A549 (cell line): ENCODE data around the gene MED27. TPM values are rescaled to one million over a fixed set of nuclear protein-coding genes. Genes with fewer than 3 reads are reported as not detected.

Source experiments
- ATAC-seq, 2 experiments: fragments of 200-7000 bp in 1 of 2; fragments of >200 bp in 1 of 2; cut with Nextera tagmentation in 1 of 2; cut with Tn5 transposase in 1 of 2; 3 replicates each; pipeline versions ENCODE4 v1.8.0 to v1.9.1; 2018 to 2020; ENCODE audit warnings: mild to moderate bottlenecking in 1 of 2, moderate library complexity in 1 of 2
- CTCF ChIA-PET: fragments of 300-600 bp; sonication (Branson Sonifier 250); formaldehyde crosslinking; extraction: SDS; loops from one replicate; lab custom pipeline; 2021; ENCODE audit warnings: antibody characterized with exemption, inconsistent platforms; lab: Yijun Ruan, JAX
- POLR2A ChIA-PET: fragments of 350-600 bp; formaldehyde crosslinking; extraction: SDS; loops from one replicate; lab custom pipeline; 2021; ENCODE audit warnings: antibody characterized with exemption, inconsistent platforms; lab: Yijun Ruan, JAX
- DNase-seq, 2 experiments: peaks; one replicate each; pipeline versions ENCODE4 v3.0.0 to v3.0.0-alpha.2; 2011 to 2016; ENCODE audit warnings: low read depth in 1 of 2, low spot score in 1 of 2
- FAIRE-seq: peaks from 2 replicates; lab custom pipeline; 2011; peaks lifted over from hg19 to GRCh38; lab: Jason Lieb, UNC
- H3K27ac ChIP-seq, 2 experiments: fragments of >200 bp; sonication (Bioruptor Twin); formaldehyde crosslinking; 3 replicates each; pipeline ENCODE4 v1.5.1; 2016 to 2017
- H3K4me1 ChIP-seq: fragments of >200 bp; sonication (Bioruptor Twin); formaldehyde crosslinking; 3 replicates; pipeline ENCODE4 v1.6.1; 2016
- H3K4me2 ChIP-seq: fragments of >200 bp; sonication (Bioruptor Twin); formaldehyde crosslinking; 3 replicates; pipeline ENCODE4 v1.6.1; 2016
- H3K4me3 ChIP-seq: fragments of >200 bp; sonication (Bioruptor Twin); formaldehyde crosslinking; 3 replicates; pipeline ENCODE4 v1.5.1; 2016
- H3K9me3 ChIP-seq: fragments of >200 bp; sonication (Bioruptor Twin); formaldehyde crosslinking; 3 replicates; pipeline ENCODE4 v1.6.1; 2016
- CBX8 ChIP-seq: fragments of 200-600 bp; sonication (generic); IDR thresholded peaks from 2 replicates; pipeline ENCODE4 v1.6.1; 2016
- CHD4 ChIP-seq: fragments of 200-600 bp; sonication (generic); IDR thresholded peaks from 2 replicates; pipeline ENCODE4 v1.6.1; 2016; ENCODE audit warnings: antibody characterized with exemption, mild to moderate bottlenecking, borderline replicate concordance
- E2F6 ChIP-seq: IDR thresholded peaks from 2 replicates; pipeline ENCODE4 v1.6.1; 2012; ENCODE audit warnings: low read depth, borderline replicate concordance
- ELK1 ChIP-seq: fragments of 150-350 bp; IDR thresholded peaks from 2 replicates; pipeline ENCODE4 v1.6.1; 2014; ENCODE audit warnings: low read depth, mild to moderate bottlenecking, low read length
- ESRRA ChIP-seq: fragments of 150-350 bp; IDR thresholded peaks from 2 replicates; pipeline ENCODE4 v1.6.1; 2014; ENCODE audit warnings: mild to moderate bottlenecking, low read length, borderline replicate concordance
- FOSL2 ChIP-seq, 2 experiments: fragments of 450-650 bp in 1 of 2; fragments of >200 bp in 1 of 2; sonication (Bioruptor Twin) in 1 of 2; formaldehyde crosslinking; IDR thresholded peaks; 2 replicates each; pipeline versions ENCODE4 v1.5.0 to v1.6.1; 2016 to 2020; ENCODE audit warnings: mild to moderate bottlenecking in 1 of 2, moderate library complexity in 1 of 2
- GATA3 ChIP-seq: IDR thresholded peaks from 2 replicates; pipeline ENCODE4 v1.6.1; 2012; ENCODE audit warnings: borderline replicate concordance
- HDAC2 ChIP-seq: fragments of 200-600 bp; sonication (generic); IDR thresholded peaks from 2 replicates; pipeline ENCODE4 v1.6.1; 2016
- HEYL ChIP-seq: fragments of 250-450 bp; sonication (Bioruptor Pico); IDR thresholded peaks from 2 replicates; pipeline ENCODE4 v1.8.0; 2021; ENCODE audit warnings: mild to moderate bottlenecking, moderate library complexity
- HOXB13 ChIP-seq: fragments of 250-450 bp; sonication (Bioruptor Pico); IDR thresholded peaks from 2 replicates; pipeline ENCODE4 v1.5.0; 2020; ENCODE audit warnings: low read depth, mild to moderate bottlenecking, moderate library complexity
- JUNB ChIP-seq: fragments of >200 bp; sonication (Bioruptor Twin); formaldehyde crosslinking; IDR thresholded peaks from 2 replicates; pipeline ENCODE4 v1.6.1; 2016
- KDM1A ChIP-seq: fragments of 200-600 bp; sonication (generic); IDR thresholded peaks from 2 replicates; pipeline ENCODE4 v1.6.1; 2016; ENCODE audit warnings: low read depth, mild to moderate bottlenecking
- KDM5A ChIP-seq: fragments of 200-600 bp; sonication (generic); IDR thresholded peaks from 2 replicates; pipeline ENCODE4 v1.6.1; 2016; ENCODE audit warnings: antibody characterized with exemption, mild to moderate bottlenecking
- MAZ ChIP-seq: fragments of 150-350 bp; IDR thresholded peaks from 2 replicates; pipeline ENCODE4 v1.6.1; 2014; ENCODE audit warnings: antibody characterized with exemption, low read depth, low read length, borderline replicate concordance
- NFE2L2 ChIP-seq: fragments of 150-350 bp; conservative IDR thresholded peaks from 2 replicates; pipeline ENCODE4 v1.6.1; 2014; ENCODE audit warnings: low read length
- POLR2AphosphoS2 ChIP-seq: conservative IDR thresholded peaks from 2 replicates; pipeline ENCODE4 v1.6.1; 2012; ENCODE audit warnings: low read length, improper control_type of control experiment, inconsistent platforms
- RFX5 ChIP-seq: fragments of 450-650 bp; IDR thresholded peaks from 2 replicates; pipeline ENCODE4 v1.7.1; 2014; ENCODE audit warnings: antibody characterized with exemption, mild to moderate bottlenecking, moderate library complexity
- SMC3 ChIP-seq: fragments of >200 bp; sonication (Bioruptor Twin); formaldehyde crosslinking; IDR thresholded peaks from 3 replicates; pipeline ENCODE4 v1.6.1; 2018; ENCODE audit warnings: inconsistent platforms
- ZFP36 ChIP-seq: fragments of 450-650 bp; IDR thresholded peaks from 2 replicates; pipeline ENCODE4 v1.6.1; 2014; ENCODE audit warnings: borderline replicate concordance; ENCODE audit not compliant: partially characterized antibody
- WGBS: methylation state at CpG from one replicate; pipeline ENCODE4 v1.1.6; 2017; ENCODE audit errors: missing lambda C conversion rate; 5-methylcytosine and 5-hydroxymethylcytosine counted together
- polyA plus RNA-seq, 4 experiments: library from polyadenylated mRNA; depleted of rRNA in 3 of 4; stranded (reverse); fragments of >200 nt; fragmentation: RNase III in 1 of 4; extraction: RNeasy Plus Mini Kit Qiagen cat#74134 plus additional on column Dnase treatment in 1 of 4; gene quantifications; 2 replicates in 3 of 4; 3 replicates in 1 of 4; pipeline ENCODE4 v1.2.3, GENCODE V29; 2011 to 2017
- TF ChIP-seq, protein P1 (sequence below): fragments of 450-650 bp; IDR thresholded peaks from 2 replicates; pipeline ENCODE4 v1.6.1; 2014; ENCODE audit warnings: antibody characterized with exemption
- TF ChIP-seq, protein P2 (sequence below): IDR thresholded peaks from 2 replicates; pipeline ENCODE4 v1.6.1; 2012

Gene MED27
- polyA plus RNA-seq, 2 of the 4 experiments (the other 2 are of a cell fraction) = 24.2 to 37.8 TPM

DNA sequence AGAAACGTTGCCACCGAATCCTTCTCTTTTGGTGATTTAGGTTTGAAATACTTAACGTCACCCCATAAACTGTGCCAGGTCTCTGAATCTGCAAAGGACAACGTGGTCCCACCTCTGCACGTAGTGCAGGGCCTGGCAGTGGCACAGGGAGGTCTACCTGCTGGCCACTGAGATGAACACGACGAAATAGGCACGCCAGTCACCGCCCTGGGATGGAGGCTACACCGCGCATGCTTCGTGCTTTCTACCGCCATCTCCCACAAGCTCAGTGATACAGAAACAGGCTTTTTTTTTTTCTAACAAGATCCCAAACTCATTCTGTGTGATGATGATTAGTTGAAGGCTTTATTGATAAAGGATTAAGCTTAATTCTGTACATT is 199.8 kb downstream of the MED27 start:
- H3K4me2 ChIP-seq = no peak overlapping the region
- 94% methylated on average over 13 of the region's 13 CpGs for WGBS
- TF ChIP-seq HDAC2 = no peak
- no peak for TF ChIP-seq FOSL2 (IDR thresholded peaks at IDR 0.05)
- TF ChIP-seq FOSL2 (CRISPR knock-in tag; IDR thresholded peaks at IDR 0.05) = no peak
- no peak for TF ChIP-seq CBX8
- no peak for TF ChIP-seq E2F6
- TF ChIP-seq JUNB = no peak
- TF ChIP-seq KDM1A = no peak
- no peak for TF ChIP-seq POLR2AphosphoS2
- no peak for TF ChIP-seq KDM5A
- no peaks in the 10 kb centered on the region for H3K4me1 ChIP-seq
- H3K9me3 ChIP-seq = no peaks in the 10 kb centered on the region
- no peak for FAIRE-seq
- ChIA-PET POLR2A (no interaction called here), CTCF (interaction anchor here (1.3 kb wide), 1 partner anchor 117 kb away, joined by 3 read pairs; no protein-coding TSS in a partner anchor)
- DNase-seq = no peak
- H3K4me3 ChIP-seq = no peak overlapping the region
- ATAC-seq = no peak
- no peak overlapping the region for H3K27ac ChIP-seq

DNA sequence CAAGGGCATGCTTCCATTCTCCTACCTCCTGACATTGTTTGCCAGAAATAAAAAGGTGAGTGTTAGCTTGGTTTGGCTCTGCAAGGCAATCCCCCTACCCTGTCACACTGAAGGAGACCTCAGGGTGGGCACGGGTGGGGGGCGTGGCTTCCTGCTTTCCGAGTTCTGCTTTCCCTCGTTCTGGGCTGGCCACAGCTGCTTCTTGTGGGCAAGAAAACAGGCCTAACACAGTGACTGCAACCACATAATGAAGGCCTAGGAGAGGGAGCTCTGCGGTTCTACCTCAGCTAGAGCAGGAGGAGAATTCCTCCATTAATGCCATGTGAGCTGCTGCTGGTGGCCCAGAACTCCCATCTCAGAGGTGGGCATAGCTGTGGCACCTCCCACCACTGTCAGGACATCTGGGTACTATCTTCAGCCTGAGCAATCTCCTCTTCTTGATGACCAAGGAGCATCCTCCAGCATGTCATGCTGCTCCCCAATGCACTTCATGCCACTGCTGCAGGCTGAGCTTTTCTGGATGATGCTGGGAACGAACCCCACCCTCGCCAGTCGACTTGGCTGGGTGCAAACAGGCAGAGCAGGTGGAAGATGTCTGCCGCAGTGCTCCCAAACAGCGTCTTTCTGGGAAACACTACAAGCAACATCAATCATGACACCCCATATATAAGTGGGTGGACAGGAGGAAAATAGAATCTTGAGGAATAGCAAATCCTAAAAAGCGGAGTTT is 200.3 kb downstream of the MED27 start:
- Histone ChIP-seq H3K27ac (no peak overlapping the region), H3K4me3 (no peak overlapping the region), H3K9me3 (no peaks in the 10 kb centered on the region), H3K4me2 (no peak overlapping the region)
- DNase-seq = no peak
- POLR2A ChIA-PET = interaction anchor here (0.6 kb wide), 1 partner anchor 9 kb away, joined by 6 read pairs; no protein-coding TSS in a partner anchor
- TF ChIP-seq POLR2AphosphoS2 = no peak
- no peak for TF ChIP-seq SMC3
- TF ChIP-seq RFX5 = no peak
- TF ChIP-seq, all 56 proteins: peak for 0
- CTCF ChIA-PET = interaction anchor here (0.6 to 2.0 kb wide), 3 partner anchors 72 to 357 kb away, joined by 3 to 6 read pairs (median 4); no protein-coding TSS in a partner anchor
- H3K4me1 ChIP-seq = no peaks in the 10 kb centered on the region
- FAIRE-seq = no peak
- WGBS = 84% methylated on average over 11 of the region's 11 CpGs
- ATAC-seq = no peak

GRCh38 chr9:131876486-131876885 is 203.2 kb downstream of the MED27 start:
- Histone ChIP-seq H3K4me2 (no peak overlapping the region), H3K4me1 (no peaks in the 10 kb centered on the region), H3K27ac (no peak overlapping the region), H3K4me3 (no peak overlapping the region), H3K9me3 (no peaks in the 10 kb centered on the region)
- ChIA-PET CTCF (interaction anchor here (1.3 kb wide), 1 partner anchor 39 kb away, joined by 4 read pairs; no protein-coding TSS in a partner anchor), POLR2A (no interaction called here)
- DNase-seq (no peak), ATAC-seq (no peak), FAIRE-seq (no peak)
- WGBS = 98% methylated on average over 16 of the region's 16 CpGs
- TF ChIP-seq, protein P1, sequence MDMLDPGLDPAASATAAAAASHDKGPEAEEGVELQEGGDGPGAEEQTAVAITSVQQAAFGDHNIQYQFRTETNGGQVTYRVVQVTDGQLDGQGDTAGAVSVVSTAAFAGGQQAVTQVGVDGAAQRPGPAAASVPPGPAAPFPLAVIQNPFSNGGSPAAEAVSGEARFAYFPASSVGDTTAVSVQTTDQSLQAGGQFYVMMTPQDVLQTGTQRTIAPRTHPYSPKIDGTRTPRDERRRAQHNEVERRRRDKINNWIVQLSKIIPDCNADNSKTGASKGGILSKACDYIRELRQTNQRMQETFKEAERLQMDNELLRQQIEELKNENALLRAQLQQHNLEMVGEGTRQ = no peak
- TF ChIP-seq ZFP36 (no peak), HOXB13 (no peak), ELK1 (no peak), FOSL2 (IDR thresholded peaks at IDR 0.05) (no peak), FOSL2 (CRISPR knock-in tag; IDR thresholded peaks at IDR 0.05) (no peak), ESRRA (no peak)

DNA sequence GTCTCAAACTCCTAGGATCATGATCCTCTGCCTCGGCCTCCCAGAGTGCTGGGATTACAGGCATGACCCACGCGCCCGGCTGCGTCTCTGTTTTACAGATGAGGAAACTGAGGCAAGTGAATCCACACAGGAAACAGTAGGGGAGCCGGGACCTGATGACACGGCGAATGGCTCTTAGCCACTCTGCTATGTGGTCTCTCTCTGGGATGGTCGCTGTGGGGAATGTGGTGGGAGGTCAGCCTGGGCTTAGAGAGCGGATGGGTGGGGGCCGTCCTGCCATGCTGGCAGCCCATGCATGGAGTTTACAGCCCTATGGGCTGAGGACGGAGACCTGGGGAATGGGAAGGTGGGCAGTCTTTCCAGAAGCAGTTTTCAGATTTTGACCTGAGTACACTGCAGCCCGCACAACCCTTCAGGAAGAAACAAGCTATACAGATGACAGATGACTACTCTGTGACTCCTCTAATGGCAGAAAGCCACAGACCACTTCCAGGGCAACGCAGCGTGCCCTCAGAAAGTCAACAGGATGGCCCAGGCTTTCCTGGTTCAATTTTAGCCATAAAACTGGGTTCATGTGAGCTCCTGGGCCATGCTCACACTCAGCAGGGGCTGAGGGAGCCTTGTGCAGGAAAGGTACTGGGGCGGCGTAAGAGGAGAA is 203.7 kb downstream of the MED27 start:
- 87% methylated on average over 17 of the region's 17 CpGs for WGBS
- H3K4me1 ChIP-seq = no peaks in the 10 kb centered on the region
- no peaks in the 10 kb centered on the region for H3K9me3 ChIP-seq
- FAIRE-seq (no peak), ATAC-seq (no peak), DNase-seq (no peak)
- ChIA-PET CTCF (interaction anchor here (0.8 kb wide), 1 partner anchor 9 kb away, joined by 4 read pairs; no protein-coding TSS in a partner anchor), POLR2A (no interaction called here)
- no peak overlapping the region for H3K4me3 ChIP-seq
- no peak overlapping the region for H3K27ac ChIP-seq
- H3K4me2 ChIP-seq = no peak overlapping the region
- TF ChIP-seq CHD4 (no peak), NFE2L2 (no peak), GATA3 (no peak), ELK1 (no peak), HEYL (CRISPR knock-in tag) (no peak), KDM1A (no peak), ZFP36 (no peak), MAZ (no peak), JUNB (no peak)
- TF ChIP-seq, protein P1 = no peak
- TF ChIP-seq, protein P2, sequence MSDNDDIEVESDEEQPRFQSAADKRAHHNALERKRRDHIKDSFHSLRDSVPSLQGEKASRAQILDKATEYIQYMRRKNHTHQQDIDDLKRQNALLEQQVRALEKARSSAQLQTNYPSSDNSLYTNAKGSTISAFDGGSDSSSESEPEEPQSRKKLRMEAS = no peak
